NCI-H146 (cell line): ENCODE results near the gene ZNF132.
"Not testable (repeated sequence)": the region's sequence is repeated elsewhere in the genome, so short reads cannot be mapped to it uniquely, and the experiment has no call there.

Experiments used
- DNase-seq: peaks from one replicate; lab custom pipeline; 2025; lab: John Stamatoyannopoulos, UW

Gene ZNF132

DNA sequence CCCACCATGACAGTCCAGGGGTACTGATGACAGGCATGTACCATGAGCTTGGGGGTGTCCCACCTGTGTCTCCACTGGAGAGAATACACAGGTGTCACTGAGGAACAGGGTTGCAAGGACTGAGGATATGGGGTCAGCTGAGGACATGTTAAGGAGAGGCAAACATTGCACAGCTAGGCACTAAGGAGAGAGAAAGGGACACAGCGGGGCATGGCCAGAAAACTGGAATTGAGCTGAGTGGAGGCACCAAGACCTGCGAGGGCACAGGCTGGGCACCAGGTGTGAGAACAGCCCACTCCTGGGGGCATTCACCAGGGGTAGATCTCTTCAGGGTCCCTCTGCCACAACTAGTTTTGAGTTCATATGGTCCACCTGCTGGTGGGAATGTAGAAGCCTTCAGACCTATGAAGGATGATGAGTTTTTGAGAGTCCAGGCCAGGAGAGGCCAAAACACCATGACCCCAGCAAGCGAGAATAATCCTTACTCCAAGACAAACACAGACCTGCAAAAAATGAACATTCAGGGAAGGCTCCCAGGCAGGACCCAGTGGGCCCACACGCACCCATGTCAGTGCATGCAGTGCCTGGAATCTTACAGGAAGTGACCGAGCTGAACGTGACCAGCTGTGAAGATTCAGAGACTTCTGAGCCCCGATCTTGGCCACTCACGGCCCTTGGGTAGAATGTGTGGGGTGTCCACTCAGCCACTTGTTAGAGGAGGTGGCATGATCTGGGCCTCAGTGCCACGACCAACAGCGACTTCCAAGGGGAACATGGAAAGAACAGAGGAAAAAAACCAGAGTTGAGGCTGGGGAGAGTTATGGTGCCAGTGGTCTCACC lies 32.9 kb downstream of the ZNF132 start:
- DNase-seq, result no peak

DNA sequence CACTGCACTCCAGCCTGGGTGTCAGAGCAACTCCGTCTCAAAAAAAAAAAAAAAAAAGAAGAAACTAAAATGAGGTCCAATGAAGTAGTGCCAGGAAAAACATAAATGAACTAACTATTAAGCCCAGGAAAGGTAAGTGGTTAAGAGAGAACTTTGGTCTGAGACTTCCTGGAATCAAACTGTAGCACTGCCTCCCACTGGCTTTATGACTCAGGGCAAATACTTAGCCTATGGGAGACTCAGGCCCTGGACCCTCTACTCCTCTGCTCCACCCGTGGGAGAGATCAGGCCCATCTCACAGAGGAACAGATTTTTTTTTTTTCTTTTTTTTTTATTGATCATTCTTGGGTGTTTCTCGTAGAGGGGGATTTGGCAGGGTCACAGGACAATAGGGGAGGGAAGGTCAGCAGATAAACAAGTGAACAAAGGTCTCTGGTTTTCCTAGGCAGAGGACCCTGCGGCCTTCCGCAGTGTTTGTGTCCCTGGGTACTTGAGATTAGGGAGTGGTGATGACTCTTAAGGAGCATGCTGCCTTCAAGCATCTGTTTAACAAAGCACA lies 36.0 kb downstream of the ZNF132 start:
- DNase-seq, result not testable (repeated sequence)

GRCh38 chr19:58401840-58402421 lies 38.0 kb downstream of the ZNF132 start:
- DNase-seq, result no peak

GRCh38 chr19:58400916-58401839 lies 38.8 kb downstream of the ZNF132 start:
- peak; percentile 100 for DNase-seq

DNA sequence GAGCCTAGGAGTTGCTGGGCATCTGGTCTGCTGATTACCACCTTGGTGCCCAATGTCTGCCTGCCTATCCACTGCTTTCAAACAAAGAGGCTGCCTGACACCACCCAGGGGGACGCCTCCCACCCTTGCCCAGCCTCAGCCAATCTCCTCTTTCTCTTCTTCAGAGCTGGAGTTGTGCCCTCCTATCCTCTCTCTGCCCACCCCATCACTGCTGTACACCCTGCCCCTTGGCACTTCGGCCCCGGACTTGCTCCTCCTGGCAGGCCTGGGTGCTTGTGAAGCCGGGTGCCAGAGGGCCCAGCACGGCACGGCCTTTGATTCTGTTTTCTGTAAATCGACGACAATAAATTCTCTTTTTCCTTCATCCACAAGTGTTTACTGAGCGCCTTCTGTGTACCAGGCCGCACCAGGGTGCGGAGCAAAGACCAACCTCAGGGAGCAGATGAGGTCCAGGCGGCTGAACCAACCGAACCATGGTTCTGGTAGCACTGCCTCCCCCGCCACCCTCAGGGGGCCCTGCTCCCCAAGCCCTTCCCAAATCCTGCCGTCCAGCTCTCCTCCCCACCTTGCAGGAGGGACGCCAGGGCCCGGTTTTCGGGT lies 39.5 kb downstream of the ZNF132 start:
- peak; percentile 27 for DNase-seq

- DNase-seq, result no peak
Observed at GRCh38 chr19:58399903-58400302, 40.0 kb downstream of the ZNF132 start.

- DNase-seq, result no peak
Observed at GRCh38 chr19:58398545-58398944, 41.4 kb downstream of the ZNF132 start.

- no peak for DNase-seq
Observed at GRCh38 chr19:58398087-58398486, 41.9 kb downstream of the ZNF132 start.

DNA sequence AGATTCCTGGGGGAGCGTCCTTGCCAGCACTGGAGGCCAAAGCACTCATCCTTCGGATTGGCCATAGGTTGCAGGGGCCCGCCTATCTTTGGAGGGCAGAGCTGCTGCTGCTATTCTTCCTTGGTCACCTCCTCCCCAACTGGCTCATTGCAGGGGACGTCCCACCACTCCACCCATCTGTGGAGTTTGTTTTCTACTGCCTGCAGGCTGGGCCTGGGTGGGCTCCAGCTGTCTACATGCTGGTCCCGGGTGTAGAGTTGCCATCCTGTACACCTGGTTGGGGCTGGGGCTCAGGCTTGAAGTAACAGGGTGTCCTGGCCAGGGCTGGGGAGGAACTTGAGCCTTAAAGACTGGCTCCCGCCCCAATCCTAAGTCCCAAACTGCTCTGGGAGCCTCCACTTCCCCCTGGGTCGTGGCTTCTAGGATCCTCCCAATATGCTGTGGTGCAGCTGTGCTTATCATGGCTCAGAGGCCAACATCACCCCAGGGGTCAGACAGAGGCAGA lies 42.4 kb downstream of the ZNF132 start:
- no peak for DNase-seq

GRCh38 chr19:58396691-58397532 lies 43.0 kb downstream of the ZNF132 start:
- no peak for DNase-seq

GRCh38 chr19:58395979-58396627 lies 43.9 kb downstream of the ZNF132 start:
- no peak for DNase-seq

DNA sequence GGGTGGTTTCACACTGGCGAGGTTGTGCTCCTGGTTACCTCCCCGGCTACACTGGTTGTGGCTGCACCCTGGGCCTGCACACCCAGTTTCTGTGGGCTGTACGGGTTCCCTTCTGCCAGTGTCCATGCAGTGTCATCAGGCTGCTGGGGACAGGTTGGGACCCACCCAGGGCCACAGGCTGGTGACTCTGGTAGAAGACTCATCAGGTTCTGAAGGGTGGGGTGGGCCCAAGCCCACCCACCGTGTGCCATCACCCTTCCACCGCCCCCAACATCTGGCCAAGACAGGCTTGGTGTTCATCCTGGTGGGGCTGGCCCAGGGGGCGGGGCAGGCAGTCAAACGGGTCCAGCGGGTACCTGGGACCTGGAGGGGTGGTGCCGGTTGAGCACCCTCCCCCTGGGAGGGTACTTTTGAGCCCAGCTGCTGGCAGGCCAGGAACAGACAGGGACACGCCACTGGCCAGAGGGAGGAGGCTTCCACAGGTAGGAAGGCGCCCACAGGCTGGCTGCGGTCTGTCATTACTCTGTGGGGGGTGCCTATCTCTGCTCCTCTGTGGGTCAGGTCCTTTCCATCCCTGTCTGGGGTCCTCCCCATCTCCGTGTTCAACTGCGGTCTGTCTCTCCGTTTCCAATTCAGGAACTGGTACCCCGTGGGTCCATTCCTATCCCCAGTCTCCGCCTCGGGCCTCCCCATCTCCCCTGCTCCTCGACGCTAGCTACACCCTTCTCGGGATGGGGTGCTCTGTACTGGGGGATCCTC lies 44.6 kb downstream of the ZNF132 start, which contains the start of gene RNF225:
RNF225 (plus strand) TSS at position 437 of the 759 bp plus-strand sequence. CDS start 434 bp downstream, outside the sequence.
- peak; percentile 33 for DNase-seq

DNA sequence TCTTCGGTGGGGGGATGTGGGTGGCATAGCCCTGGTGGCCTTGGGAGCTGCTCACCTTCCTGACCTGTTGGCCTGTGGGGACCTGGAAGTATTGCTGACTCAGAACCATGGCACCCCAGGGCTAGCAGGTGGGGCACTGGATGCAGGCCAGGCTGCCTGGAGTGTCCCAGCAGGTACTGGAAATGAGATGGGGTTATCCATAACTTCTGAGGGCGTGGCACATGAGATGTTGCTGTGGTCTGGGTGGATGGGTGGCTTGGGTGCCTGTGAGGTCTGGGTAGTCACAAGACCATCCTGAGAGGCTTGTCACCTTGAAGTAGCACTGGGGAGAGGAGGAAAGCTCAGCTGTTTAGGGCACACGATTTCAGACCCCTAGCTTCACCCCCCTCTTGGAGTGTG lies 45.1 kb downstream of the ZNF132 start:
- DNase-seq, result no peak

GRCh38 chr19:58393725-58394033 lies 46.3 kb downstream of the ZNF132 start:
- no peak for DNase-seq

DNA sequence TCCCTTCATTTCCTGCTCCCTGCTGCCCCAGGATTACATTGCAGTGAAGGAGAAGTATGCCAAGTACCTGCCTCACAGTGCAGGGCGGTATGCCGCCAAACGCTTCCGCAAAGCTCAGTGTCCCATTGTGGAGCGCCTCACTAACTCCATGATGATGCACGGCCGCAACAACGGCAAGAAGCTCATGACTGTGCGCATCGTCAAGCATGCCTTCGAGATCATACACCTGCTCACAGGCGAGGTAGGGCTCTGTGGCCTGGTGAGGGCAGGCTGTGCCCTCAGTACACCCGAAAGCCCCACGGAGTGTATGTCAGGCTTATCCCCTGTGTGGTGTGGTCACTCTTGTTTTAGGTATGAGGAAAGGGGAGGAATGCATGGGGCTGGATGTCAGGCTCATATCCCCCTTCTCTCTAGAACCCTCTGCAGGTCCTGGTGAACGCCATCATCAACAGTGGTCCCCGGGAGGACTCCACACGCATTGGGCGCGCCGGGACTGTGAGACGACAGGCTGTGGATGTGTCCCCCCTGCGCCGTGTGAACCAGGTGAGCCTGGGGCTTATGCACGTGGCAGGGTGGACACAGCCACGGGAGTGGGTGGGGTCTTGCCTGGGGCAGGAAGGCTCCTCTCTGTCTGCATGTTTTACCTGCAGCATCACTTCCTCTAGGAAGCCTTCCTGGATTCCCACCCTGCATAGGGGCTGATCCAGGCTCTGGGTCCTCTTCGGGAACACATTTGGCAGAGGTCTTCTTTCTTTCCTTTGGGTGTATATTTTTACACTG lies 46.8 kb downstream of the ZNF132 start:
- no peak for DNase-seq

DNA sequence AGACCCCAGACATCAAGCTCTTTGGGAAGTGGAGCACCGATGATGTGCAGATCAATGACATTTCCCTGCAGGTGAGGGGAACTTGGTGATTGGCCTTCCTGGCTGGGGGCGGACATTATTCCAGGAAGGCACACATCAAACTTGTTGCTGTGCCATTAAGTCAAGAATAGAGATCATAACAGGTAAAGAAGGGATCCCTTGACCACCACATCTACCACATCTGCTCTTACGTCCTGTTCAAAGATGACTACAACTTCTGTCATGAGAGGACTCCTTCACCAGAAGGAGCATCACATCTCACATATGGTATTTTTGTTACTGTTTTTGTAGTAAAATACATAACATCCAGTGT lies 51.8 kb downstream of the ZNF132 start:
- no peak for DNase-seq

GRCh38 chr19:58387338-58388174 lies 52.4 kb downstream of the ZNF132 start:
- peak; percentile 34 for DNase-seq
